HL-60 (cell line): ENCODE results near the gene PDCL2.

Experiments
- CTCF ChIP-seq: IDR thresholded peaks from one replicate; pipeline ENCODE4 v1.5.1; 2011; ENCODE audit warnings: low read length, control low read depth, inconsistent platforms; ENCODE audit not compliant: insufficient read depth
- POLR2AphosphoS5 ChIP-seq: IDR thresholded peaks from 2 replicates; pipeline ENCODE4 v1.6.1; 2012; ENCODE audit warnings: low read depth
- SPI1 ChIP-seq: IDR thresholded peaks from 2 replicates; pipeline ENCODE4 v1.6.1; 2012; ENCODE audit warnings: low read depth, mild to moderate bottlenecking, borderline replicate concordance

- no peak for TF ChIP-seq CTCF
- no peak for TF ChIP-seq SPI1
- TF ChIP-seq POLR2AphosphoS5 = no peak
Measured at GRCh38 chr4:55553441-55554201, 38.4 kb downstream of the PDCL2 start.
